Activated CD8-positive, alpha-beta memory T cell treated with anti-CD3 and anti-CD28 coated beads, Interleukin-2, amount 10 ng/mL, durations not matched to agents 7 days and 5 days (primary cell): ENCODE results near the gene HBEGF. TPM values are rescaled to one million over a fixed set of nuclear protein-coding genes. Genes with fewer than 3 reads are reported as not detected.

ENCODE experiments used
- ATAC-seq: fragments of 150-1000 bp; cut with Tn5 transposase; one replicate; pipeline ENCODE4 v1.10.0; 2021; ENCODE audit warnings: moderate library complexity
- CTCF ChIA-PET: fragments of 350-600 bp; sonication (Branson Sonifier 250); formaldehyde crosslinking; loops from one replicate; lab custom pipeline; 2021; ENCODE audit warnings: antibody characterized with exemption; lab: Charles Lee
- DNase-seq: peaks from one replicate; pipeline ENCODE4 v3.0.0-alpha.2; 2020
- H3K27ac Mint-ChIP-seq: one replicate; pipeline ENCODE4 v1.8.0; 2021; ENCODE audit warnings: mild to moderate bottlenecking, mixed read lengths
- H3K27me3 Mint-ChIP-seq: one replicate; pipeline ENCODE4 v1.8.0; 2021; ENCODE audit warnings: mixed read lengths
- H3K36me3 Mint-ChIP-seq: one replicate; pipeline ENCODE4 v1.8.0; 2021; ENCODE audit warnings: mild to moderate bottlenecking, mixed read lengths
- H3K4me1 Mint-ChIP-seq: one replicate; pipeline ENCODE4 v1.8.0; 2021; ENCODE audit warnings: mixed read lengths
- H3K4me3 Mint-ChIP-seq: one replicate; pipeline ENCODE4 v1.8.0; 2021; ENCODE audit warnings: mild to moderate bottlenecking, moderate library complexity, mixed read lengths
- H3K9me3 Mint-ChIP-seq: one replicate; pipeline ENCODE4 v1.8.0; 2022; ENCODE audit warnings: low read depth, mixed read lengths
- total RNA-seq, 2 experiments: library from RNA; stranded (reverse); gene quantifications; one replicate each; pipeline ENCODE4 v1.2.3, GENCODE V29; 2021

The HBEGF gene
- total RNA-seq, 2 experiments from 2014 or later: 10.7 to 13.5 TPM

DNA sequence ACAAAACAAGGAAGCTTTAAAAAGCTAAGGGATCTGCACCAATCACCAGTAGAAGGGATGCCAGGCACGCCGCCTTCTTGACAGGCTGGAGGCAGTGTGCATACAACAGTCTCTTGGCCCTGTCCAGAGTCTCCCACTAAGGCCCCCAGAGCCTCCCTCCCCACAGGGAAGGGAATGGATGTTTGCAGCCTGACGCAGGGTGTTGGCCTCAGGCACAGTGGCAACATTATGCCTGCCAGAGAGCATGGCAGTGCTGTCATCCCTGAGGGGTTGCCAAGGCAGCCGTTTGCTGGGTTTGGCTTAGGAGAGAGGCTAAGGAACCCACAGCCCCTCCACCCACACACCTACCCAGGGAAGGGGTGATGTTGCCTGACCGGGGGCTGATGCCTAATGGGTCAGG lies 4.8 kb downstream of the HBEGF start:
- ATAC-seq (no peak), DNase-seq (no peak)
- H3K36me3 Mint-ChIP-seq: peaks cover 54% of the 10 kb centered on the region
- peak overlapping the region; percentile 94 for H3K27ac Mint-ChIP-seq
- H3K9me3 Mint-ChIP-seq: no peaks in the 10 kb centered on the region
- H3K4me3 Mint-ChIP-seq: peak overlapping the region; percentile 80
- no peaks in the 10 kb centered on the region for H3K27me3 Mint-ChIP-seq
- CTCF ChIA-PET: interaction anchor here (0.7 to 17.8 kb wide), 3 partner anchors 10 to 99 kb away, joined by 3 to 657 read pairs (median 52); no protein-coding TSS in a partner anchor
- H3K4me1 Mint-ChIP-seq: peaks cover 70% of the 10 kb centered on the region

DNA sequence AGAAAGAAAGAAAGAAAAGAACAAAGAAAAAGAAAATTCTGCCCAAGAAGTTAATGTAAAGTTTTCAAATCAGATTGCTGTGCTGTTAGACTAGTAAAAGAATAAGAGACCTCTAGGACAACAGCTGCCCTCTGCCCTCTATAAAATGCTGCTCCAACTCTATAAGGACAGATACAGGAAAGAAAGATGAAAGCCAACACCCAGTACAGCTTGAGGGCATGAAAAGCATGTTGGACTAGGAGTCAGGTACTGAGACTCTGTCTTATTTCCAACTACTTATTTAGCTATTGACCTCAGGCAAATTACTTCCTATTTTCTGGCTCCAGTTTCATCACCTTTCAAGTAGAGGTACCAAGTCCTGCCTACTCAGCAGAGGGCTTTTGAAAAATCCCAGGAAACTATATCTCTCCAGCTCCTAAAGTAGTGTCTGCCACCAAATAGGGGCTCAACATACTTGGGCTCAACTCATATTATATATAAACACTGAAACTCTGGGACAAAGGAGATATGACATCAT lies 5.7 kb downstream of the HBEGF start:
- H3K4me3 Mint-ChIP-seq: peak overlapping the region; percentile 33
- CTCF ChIA-PET: interaction anchor here (1.3 to 17.8 kb wide), 4 partner anchors 11 to 98 kb away, joined by 3 to 657 read pairs (median 29); no protein-coding TSS in a partner anchor
- no peaks in the 10 kb centered on the region for H3K27me3 Mint-ChIP-seq
- peaks cover 63% of the 10 kb centered on the region for H3K36me3 Mint-ChIP-seq
- H3K4me1 Mint-ChIP-seq: peaks cover 77% of the 10 kb centered on the region
- peak overlapping the region; percentile 94 for H3K27ac Mint-ChIP-seq
- no peaks in the 10 kb centered on the region for H3K9me3 Mint-ChIP-seq
- DNase-seq: no peak
- no peak for ATAC-seq

DNA sequence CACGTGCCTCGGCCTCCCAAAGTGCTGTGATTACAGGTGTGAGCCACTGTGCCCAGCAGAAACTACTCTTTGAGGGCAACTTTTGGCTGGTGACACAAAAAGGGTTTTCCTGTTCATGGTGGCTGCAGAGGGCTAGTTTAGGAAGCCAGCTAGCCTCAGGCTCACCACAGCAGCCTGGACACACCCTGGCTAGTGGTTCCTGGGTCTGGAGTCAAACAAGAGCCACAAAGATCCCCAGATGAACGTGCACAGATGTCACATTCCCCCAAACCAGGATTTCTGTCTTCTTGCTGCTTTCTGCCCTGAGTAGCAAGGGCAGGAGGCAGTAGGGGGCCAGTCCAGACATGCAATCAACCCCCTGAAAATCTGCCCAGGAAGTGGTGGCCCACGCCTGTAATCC lies 6.8 kb downstream of the HBEGF start:
- Mint-ChIP-seq H3K36me3 (peaks cover 69% of the 10 kb centered on the region), H3K27me3 (no peaks in the 10 kb centered on the region), H3K9me3 (no peaks in the 10 kb centered on the region), H3K27ac (peak overlapping the region; percentile 80), H3K4me1 (peaks cover 74% of the 10 kb centered on the region), H3K4me3 (no peak overlapping the region)
- DNase-seq: peak; percentile 53
- no peak for ATAC-seq
- CTCF ChIA-PET: interaction anchor here (1.7 to 17.8 kb wide), 3 partner anchors 12 to 97 kb away, joined by 6 to 657 read pairs (median 52); no protein-coding TSS in a partner anchor

DNA sequence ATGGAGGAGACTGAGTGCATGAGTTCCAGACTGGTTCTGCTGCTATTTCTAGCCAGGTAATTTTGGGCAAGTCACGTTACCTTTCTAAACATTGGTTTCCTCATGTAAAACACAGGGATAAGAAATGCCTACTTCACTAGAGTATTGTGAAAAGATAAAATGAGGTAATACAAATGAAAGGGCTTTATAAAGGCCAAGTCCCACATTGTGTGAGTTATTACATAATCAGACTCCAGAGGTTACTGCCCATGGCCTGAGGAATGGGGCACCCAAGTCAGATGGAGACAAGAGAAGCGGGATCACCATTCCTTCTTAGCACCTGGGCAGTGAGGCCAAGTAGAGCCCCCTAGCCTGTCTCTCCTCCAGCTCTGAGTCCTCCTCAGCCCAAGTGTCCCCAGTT lies 7.5 kb downstream of the HBEGF start:
- Mint-ChIP-seq H3K27me3 (no peaks in the 10 kb centered on the region), H3K27ac (no peak overlapping the region), H3K9me3 (no peaks in the 10 kb centered on the region), H3K4me1 (peaks cover 67% of the 10 kb centered on the region), H3K4me3 (no peak overlapping the region), H3K36me3 (peaks cover 69% of the 10 kb centered on the region)
- no peak for ATAC-seq
- no peak for DNase-seq
- CTCF ChIA-PET: interaction anchor here (7.1 kb wide), 1 partner anchor 13 kb away, joined by 52 read pairs; no protein-coding TSS in a partner anchor

DNA sequence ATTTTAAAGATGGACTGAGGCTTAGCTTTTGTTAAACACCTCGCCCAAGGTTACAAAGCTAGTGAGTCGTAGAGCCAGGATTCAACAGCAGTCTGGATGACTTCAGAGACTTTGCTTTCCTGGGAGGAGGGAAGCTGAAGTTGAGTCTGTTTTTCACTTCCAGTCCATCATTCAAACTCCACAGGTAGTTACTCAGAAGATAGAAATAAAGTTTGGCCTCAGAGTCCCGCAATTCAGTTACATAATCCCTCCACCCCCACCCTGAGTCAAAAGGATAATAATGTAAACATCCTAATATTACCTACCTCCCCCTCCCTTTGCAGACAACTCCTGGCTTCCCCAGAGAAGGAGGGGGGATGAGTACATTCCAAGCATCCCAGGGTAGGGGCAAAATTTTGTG lies 8.1 kb downstream of the HBEGF start:
- Mint-ChIP-seq H3K9me3 (no peaks in the 10 kb centered on the region), H3K27ac (peak overlapping the region; percentile 3), H3K4me3 (no peak overlapping the region), H3K27me3 (no peaks in the 10 kb centered on the region), H3K36me3 (peaks cover 68% of the 10 kb centered on the region), H3K4me1 (peaks cover 62% of the 10 kb centered on the region)
- DNase-seq (no peak), ATAC-seq (no peak)
- CTCF ChIA-PET: interaction anchor here (1.2 to 7.1 kb wide), 3 partner anchors 9 to 94 kb away, joined by 3 to 52 read pairs (median 3); no protein-coding TSS in a partner anchor

DNA sequence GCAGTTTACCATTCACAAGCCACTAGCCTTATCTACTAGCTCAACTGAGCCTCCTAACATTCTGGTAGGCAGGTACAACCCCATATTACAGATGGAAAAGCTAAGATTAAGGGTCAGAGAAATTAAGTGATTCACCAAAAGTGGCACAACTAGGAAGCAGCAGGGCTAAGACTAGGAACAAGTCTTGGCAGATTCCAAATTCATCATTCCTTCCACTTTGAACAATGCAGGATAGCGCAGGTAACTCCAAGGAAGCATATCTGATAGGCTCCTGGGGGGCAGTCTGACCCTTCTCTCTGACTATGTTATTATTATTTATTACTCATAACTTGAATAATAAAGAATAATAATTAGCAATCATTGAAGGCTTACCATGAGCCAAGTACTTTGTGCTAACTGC lies 8.5 kb downstream of the HBEGF start:
- no peaks in the 10 kb centered on the region for H3K9me3 Mint-ChIP-seq
- ATAC-seq (no peak), DNase-seq (no peak)
- no peak overlapping the region for H3K4me3 Mint-ChIP-seq
- no peaks in the 10 kb centered on the region for H3K27me3 Mint-ChIP-seq
- H3K36me3 Mint-ChIP-seq: peaks cover 68% of the 10 kb centered on the region
- no peak overlapping the region for H3K27ac Mint-ChIP-seq
- H3K4me1 Mint-ChIP-seq: peaks cover 57% of the 10 kb centered on the region
- CTCF ChIA-PET: interaction anchor here (0.7 to 7.1 kb wide), 5 partner anchors 10 to 93 kb away, joined by 3 to 52 read pairs (median 3); no protein-coding TSS in a partner anchor

DNA sequence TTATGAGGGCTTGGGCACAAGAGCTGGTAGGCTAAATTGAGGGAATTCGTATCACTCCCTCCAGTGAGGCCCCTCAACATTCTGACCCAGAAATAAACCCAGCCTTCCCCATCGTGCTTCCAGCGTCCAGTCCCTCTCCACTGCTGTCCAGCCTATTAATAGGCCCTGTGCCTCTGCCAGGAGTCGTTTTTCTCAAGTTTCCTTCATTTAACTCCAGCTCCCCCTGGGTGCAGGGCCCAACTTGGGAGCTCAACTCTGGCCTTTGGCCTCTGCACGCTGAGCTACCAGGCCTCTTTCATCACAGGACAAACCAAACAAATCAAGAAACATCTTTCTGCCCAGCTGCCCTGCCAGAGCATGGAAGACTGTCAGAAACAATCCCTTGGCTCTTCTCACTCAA lies 10.0 kb downstream of the HBEGF start:
- Mint-ChIP-seq H3K4me1 (peaks cover 42% of the 10 kb centered on the region), H3K36me3 (peaks cover 59% of the 10 kb centered on the region), H3K4me3 (no peak overlapping the region), H3K9me3 (no peaks in the 10 kb centered on the region), H3K27ac (no peak overlapping the region), H3K27me3 (no peaks in the 10 kb centered on the region)
- CTCF ChIA-PET: interaction anchor here (1.2 to 7.1 kb wide), 6 partner anchors 9 to 92 kb away, joined by 3 to 52 read pairs (median 4); partner anchors contain the start of gene HBEGF
- no peak for DNase-seq
- no peak for ATAC-seq

DNA sequence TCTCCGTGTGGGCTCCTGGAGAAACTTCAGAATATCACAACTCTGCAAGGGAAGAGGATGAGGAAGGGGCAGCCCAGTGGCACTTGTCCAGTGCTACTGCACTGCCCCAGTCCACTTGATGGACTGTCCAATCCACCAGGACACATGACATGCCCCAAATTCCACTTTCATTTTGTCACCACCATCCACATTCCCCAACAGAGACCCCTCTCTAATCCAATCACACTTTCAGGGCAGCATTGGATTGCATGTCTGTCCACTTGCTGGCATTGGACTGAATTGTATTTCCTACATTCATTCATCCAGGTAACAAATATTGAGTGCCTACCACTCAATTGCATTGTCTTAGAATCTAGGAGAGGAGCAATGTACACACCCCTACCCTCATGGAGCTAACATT lies 14.8 kb downstream of the HBEGF start:
- CTCF ChIA-PET: interaction anchor here (1.0 kb wide), 1 partner anchor 88 kb away, joined by 3 read pairs; no protein-coding TSS in a partner anchor
- H3K36me3 Mint-ChIP-seq: peaks cover 34% of the 10 kb centered on the region
- no peaks in the 10 kb centered on the region for H3K27me3 Mint-ChIP-seq
- no peaks in the 10 kb centered on the region for H3K9me3 Mint-ChIP-seq
- peaks cover 10% of the 10 kb centered on the region for H3K4me1 Mint-ChIP-seq
- H3K27ac Mint-ChIP-seq: no peak overlapping the region
- ATAC-seq (no peak), DNase-seq (no peak)
- no peak overlapping the region for H3K4me3 Mint-ChIP-seq

DNA sequence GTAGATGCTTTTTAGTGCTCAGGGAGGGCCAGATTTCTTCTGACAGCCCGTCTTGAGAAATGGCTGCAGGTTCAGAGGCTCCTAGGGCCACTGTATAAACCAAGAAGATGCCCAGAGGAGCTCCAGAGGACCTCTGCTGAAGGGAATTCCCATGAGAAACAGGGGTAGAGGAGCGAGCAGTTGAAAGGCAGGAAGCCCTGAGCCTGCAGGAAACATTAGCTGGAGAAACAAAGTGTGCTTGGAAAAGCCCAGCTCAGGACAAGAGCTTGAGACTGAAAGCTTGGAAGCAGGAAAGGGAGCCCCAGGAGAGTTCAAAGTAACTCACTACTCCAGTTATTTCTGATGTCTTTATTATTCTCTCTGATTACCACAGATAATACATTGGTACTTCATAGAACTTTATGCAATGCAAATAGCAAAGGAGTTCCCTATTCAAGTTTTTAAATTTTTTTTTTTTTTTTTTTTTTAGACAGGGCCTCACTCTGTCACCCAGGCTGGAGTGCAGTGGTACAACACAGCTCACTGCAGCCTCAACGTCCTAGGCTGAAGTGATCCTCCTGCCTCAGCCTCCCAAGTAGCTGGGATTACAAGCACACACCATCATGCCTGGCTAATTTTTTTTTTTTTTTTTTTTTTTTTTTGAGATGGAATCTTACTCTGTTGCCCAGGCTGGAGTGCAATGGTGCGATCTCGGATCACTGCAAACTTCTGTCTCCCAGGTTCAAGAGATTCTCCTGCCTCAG lies 16.5 kb downstream of the HBEGF start:
- no peak for ATAC-seq
- no peak overlapping the region for H3K4me3 Mint-ChIP-seq

DNA sequence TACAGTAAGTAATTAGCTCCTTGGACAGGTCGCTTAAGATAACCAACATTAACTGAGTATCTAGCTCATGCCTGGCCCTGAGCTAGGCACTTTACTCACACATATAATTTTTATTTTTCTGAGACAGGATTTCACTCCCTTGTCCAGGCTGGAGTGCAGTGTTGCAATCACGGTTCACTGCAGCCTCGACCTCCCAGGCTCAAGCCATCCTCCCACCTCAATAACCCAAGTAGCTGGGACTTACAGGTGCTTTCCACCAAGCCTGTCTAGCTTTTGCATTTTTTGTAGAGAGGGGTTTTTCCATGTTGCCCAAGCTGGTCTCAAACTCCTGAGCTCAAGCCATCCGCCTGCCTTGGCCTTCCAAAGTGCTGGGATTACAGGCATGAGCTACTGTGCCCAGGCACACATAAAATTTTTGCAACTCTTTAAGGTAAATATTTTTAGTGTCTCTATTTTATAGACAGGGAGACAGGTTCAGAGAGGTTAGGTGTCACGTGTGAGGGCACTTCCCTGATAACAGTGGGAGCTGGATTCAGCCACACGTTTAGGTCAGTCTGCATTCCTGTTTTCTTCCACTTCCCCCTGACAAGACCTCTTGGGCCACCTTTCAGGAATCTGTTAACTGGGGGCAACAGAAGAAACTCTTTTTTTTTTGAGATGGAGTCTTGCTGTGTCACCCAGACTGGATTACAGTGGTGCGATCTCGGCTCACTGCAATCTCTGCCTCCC lies 18.2 kb downstream of the HBEGF start:
- Mint-ChIP-seq H3K27ac (no peak overlapping the region), H3K4me1 (peaks cover 2% of the 10 kb centered on the region), H3K4me3 (no peak overlapping the region), H3K27me3 (peaks cover 6% of the 10 kb centered on the region), H3K9me3 (no peaks in the 10 kb centered on the region), H3K36me3 (peaks cover 7% of the 10 kb centered on the region)
- ATAC-seq (no peak), DNase-seq (no peak)
- CTCF ChIA-PET: interaction anchor here (1.1 to 2.7 kb wide), 4 partner anchors 12 to 88 kb away, joined by 3 to 6 read pairs (median 5); no protein-coding TSS in a partner anchor

More for the DNA sequence above, 16.5 kb downstream of the HBEGF start:
- Mint-ChIP-seq H3K27me3 (peaks cover 6% of the 10 kb centered on the region), H3K36me3 (peaks cover 20% of the 10 kb centered on the region), H3K27ac (no peak overlapping the region), H3K4me1 (peaks cover under 1% of the 10 kb centered on the region), H3K9me3 (no peaks in the 10 kb centered on the region)
- CTCF ChIA-PET: interaction anchor here (0.9 to 1.6 kb wide), 3 partner anchors 22 to 86 kb away, joined by 3 to 5 read pairs (median 4); no protein-coding TSS in a partner anchor
- no peak for DNase-seq

DNA sequence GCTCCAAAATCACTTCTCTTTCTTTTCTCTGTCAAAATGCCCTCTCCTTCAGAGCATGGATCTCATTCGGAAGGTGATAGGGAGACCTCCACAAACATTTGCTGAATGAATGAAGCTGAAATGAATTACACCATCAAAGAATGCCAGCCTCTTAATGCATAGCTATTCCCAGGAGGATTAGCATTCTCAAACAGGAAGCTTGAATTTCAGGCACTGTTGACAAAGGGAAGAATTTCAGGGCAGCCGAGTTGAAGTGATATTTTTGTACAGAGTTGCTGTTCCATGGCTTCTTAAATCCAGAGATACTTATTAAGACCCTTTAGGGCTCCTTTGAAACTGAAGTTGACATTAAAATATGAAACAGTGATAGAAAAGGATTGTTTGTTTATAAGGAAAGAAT lies 18.8 kb downstream of the HBEGF start:
- H3K27me3 Mint-ChIP-seq: peaks cover 6% of the 10 kb centered on the region
- no peaks in the 10 kb centered on the region for H3K9me3 Mint-ChIP-seq
- CTCF ChIA-PET: interaction anchor here (1.1 to 2.7 kb wide), 4 partner anchors 13 to 88 kb away, joined by 3 to 6 read pairs (median 5); no protein-coding TSS in a partner anchor
- H3K4me3 Mint-ChIP-seq: no peak overlapping the region
- peaks cover 1% of the 10 kb centered on the region for H3K36me3 Mint-ChIP-seq
- peaks cover 2% of the 10 kb centered on the region for H3K4me1 Mint-ChIP-seq
- no peak overlapping the region for H3K27ac Mint-ChIP-seq
- no peak for ATAC-seq
- DNase-seq: no peak

DNA sequence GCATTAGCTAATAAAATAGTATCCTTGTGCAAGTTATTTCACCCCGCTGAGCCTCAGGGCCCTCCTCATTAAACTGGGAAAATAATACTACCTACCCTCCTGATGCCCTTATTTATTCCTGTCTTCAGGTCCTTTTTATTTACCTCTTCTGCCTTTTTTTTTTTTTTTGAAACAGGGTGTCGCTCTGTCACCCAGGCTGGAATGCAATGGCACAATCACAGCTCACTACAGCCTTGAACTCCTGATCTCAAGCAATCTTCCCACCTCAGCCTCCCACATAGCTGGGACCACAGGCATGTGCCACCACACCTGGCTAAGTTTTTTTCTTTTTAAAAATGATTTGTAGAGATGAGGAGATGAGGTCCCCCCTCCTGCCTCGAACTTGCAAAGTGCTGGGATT lies 20.9 kb downstream of the HBEGF start:
- CTCF ChIA-PET: interaction anchor here (1.1 kb wide), 1 partner anchor 27 kb away, joined by 5 read pairs; no protein-coding TSS in a partner anchor
- no peak for DNase-seq
- no peak overlapping the region for H3K27ac Mint-ChIP-seq
- H3K4me3 Mint-ChIP-seq: no peak overlapping the region
- peaks cover 6% of the 10 kb centered on the region for H3K27me3 Mint-ChIP-seq
- H3K36me3 Mint-ChIP-seq: no peaks in the 10 kb centered on the region
- peaks cover 2% of the 10 kb centered on the region for H3K4me1 Mint-ChIP-seq
- H3K9me3 Mint-ChIP-seq: no peaks in the 10 kb centered on the region
- no peak for ATAC-seq
